EL (cell line): Measurements from ENCODE around the gene PRPF31.

ENCODE experiments used
- DNase-seq: peaks from one replicate; pipeline ENCODE4 v3.0.0-alpha.2; 2016

PRPF31 gene

GRCh38 chr19:54145541-54146158, 30.1 kb downstream of the PRPF31 start:
- no peak for DNase-seq

DNA sequence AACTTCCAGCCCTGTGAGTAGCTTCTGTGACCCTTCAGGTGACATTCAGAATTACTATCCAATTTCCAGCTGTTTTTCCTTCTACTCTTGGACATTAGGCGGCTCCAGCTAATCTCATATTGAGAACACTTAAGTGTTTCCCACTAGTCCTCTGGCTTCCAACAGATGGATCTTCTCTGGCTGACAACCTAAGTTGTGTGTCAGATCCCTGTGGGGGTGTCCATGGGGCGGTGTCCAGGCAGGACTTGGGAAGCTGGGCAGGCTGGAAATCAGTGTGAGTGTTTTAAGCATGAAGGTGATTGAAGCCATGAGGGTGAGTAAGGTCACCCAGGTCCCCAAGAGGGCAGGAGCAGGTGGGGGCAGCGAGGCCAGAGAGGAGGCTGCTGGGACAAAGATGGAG, 32.1 kb downstream of the PRPF31 start:
- DNase-seq = no peak

DNA sequence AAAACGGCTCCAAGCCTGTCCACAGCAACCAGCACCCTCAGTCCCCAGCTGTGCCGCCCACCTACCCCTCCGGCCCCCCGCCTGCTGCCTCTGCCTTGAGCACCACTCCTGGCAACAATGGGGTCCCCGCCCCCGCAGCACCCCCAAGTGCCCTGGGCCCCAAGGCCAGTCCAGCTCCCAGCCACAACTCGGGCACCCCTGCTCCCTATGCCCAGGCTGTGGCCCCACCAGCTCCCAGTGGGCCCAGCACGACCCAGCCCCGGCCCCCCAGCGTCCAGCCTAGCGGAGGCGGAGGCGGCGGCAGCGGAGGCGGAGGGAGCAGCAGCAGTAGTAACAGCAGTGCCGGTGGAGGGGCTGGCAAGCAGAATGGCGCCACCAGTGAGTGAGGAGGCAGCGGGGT, 32.6 kb downstream of the PRPF31 start:
- DNase-seq = no peak

- DNase-seq = no peak
Measured at GRCh38 chr19:54149021-54149812, 33.7 kb downstream of the PRPF31 start.

- no peak for DNase-seq
Measured at GRCh38 chr19:54151362-54152035, 35.9 kb downstream of the PRPF31 start.

DNA sequence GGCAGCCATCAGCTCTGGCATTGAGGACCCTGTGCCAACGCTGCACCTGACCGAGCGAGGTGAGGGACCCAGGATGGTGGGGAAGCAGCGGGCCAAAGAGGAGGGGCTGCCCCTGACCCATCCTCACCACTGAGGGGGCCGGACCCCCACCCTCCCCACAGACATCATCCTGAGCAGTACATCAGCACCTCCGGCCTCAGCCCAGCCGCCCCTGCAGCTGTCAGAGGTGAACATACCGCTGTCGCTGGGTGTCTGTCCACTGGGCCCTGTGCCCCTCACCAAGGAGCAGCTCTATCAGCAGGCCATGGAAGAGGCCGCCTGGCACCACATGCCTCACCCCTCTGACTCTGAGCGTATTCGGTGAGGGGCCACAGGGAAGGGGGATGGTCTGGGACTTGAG, 36.7 kb downstream of the PRPF31 start:
- DNase-seq = no peak

- no peak for DNase-seq
Measured at GRCh38 chr19:54152878-54153524, 37.4 kb downstream of the PRPF31 start.

GRCh38 chr19:54153731-54154326, 38.3 kb downstream of the PRPF31 start:
- DNase-seq = no peak

GRCh38 chr19:54154603-54155345, 39.2 kb downstream of the PRPF31 start:
- peak; percentile 69 for DNase-seq

DNA sequence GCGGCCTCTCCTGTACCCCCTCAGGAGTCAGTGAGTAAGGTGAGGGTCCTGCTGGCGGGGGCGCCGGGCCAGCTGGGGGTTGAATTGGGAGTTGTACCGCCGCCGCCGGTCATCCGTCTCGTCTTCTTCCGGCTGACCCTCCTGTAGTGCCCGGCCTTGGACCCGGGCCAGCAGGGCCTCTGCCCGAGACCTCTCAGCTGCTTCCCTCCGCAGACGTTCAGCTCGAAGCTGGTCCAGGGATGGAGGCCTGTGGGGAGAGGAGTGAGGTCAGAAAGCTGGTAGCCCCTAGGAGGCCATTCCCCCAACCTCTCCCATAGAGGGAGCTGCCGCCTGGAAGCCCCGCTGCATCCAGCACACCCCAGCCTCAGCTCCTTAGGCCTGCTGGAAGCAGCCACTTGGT, 40.1 kb downstream of the PRPF31 start:
- no peak for DNase-seq

- DNase-seq = no peak
Measured at GRCh38 chr19:54156490-54156889, 40.9 kb downstream of the PRPF31 start.

GRCh38 chr19:54156953-54157352, 41.4 kb downstream of the PRPF31 start:
- no peak for DNase-seq

DNA sequence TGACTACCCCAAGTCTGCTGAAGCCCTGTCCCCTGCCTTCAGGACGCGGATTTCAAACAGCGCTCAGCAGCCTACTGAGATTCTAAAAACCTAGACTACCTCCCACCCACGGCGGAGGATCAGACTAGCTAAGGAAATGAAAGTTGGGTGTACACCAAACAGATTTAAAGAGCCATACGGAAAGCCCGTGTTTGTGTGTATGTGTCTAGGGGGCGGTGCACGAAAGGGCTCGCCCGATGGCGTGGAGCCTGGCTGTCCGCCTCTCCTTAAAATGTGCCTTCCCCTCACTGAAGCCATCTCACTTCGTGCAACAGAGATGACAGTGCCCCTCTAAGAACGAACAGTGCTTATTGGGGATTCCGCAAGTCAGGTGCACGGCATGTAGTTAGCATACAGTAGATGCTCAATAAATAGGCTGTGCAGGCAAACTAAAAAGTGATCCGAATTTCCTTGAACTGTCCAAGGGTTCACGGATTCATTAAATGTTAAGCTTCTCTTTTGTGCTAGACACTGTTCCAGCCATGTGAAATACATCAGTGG, 43.3 kb downstream of the PRPF31 start:
- peak; percentile 38 for DNase-seq

- peak; percentile 100 for DNase-seq
Measured at GRCh38 chr19:54159352-54160181, 44.0 kb downstream of the PRPF31 start, which contains the start of gene LENG1. Gene LENG1 (minus strand): TSS chr19:54159721. CDS start chr19:54159695, 26 bp downstream.

- DNase-seq = peak; percentile 46
Measured at GRCh38 chr19:54160182-54160811, 44.7 kb downstream of the PRPF31 start.

DNA sequence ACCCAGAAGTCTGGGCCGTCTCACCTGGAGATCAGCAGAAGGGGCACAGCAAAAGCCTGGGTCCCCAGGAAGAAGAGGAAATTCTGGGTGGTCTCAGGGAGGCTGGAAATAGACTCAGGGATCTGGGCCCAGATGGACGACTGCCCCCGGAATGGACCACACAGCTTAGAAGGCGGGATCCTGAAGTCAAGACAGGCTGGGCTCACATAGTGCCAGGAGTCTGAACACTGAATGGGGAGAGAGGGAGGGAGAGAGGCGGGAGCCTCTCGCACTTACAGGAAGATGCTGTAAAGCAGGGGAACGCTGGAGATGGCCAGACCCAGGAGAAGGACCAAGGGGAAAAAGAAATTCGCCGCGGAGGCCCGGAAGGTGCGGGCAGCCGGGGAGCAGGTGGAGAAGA, 45.3 kb downstream of the PRPF31 start:
- DNase-seq = no peak

DNA sequence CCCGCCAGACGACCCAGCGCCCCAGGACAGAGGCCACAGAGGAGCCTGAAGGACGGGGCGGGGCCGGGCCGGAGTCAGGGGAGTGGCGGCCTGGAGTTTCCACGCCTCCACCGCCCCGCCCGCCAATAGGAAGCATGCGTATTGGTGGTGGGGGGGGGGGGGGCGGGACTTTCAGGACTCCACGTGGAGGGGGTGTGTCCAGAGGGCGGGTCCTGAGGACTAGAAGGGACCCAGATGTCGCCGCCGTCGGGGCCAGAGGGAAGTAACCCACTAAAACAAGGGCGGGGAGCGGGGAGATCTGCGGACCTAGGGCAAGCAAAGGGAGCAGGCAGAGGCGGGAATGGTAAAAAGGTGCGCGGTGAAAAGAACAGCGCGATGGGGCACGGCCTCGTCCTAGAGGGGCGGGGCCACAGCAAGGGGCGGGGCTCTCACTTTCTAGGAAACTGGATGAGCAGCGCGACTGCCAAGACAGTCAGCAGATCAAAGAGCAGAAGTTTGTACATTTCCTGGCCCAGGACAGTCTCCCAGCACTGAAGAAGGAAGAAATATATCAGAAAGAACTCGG, 46.8 kb downstream of the PRPF31 start:
- DNase-seq = peak; percentile 56

DNA sequence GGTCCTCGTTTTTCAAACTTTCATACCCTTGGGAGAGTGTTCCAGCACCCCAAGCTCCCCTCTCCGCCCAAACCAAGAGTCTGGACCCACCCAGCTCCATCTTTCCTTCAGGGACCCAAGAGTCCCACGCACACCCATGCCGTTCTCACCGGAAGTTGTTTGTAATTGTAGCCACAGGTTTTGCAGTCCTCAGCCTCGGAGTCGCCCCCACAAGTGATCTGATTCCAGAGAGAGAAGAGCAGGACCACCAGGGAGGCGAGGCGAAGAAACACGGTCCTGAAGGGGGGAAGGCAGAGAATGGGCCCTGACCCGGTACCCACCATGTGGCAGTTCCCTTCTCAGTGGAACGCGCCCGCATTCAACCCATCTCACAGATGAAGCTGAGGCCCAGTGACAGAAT, 47.3 kb downstream of the PRPF31 start:
- no peak for DNase-seq

GRCh38 chr19:54164369-54165068, 49.0 kb downstream of the PRPF31 start:
- DNase-seq = peak; percentile 53
